ENCODE data around the gene FBXW11. TPM values are rescaled to one million over a fixed set of nuclear protein-coding genes. Genes with fewer than 3 reads are reported as not detected.

FBXW11 gene
- total and polyA plus RNA-seq, 2 of the 8 experiments (the other 6 are each of a cell fraction or from before 2014, with no cell fraction given), result 45.0 to 75.6 TPM

GRCh38 chr5:171934586-171934985 lies 71.9 kb downstream of the FBXW11 start:
- ChIA-PET CTCF (ENCODE audit: partially characterized antibody) (interaction anchor here (1.3 to 1.5 kb wide), 3 partner anchors 8 to 73 kb away, joined by 3 to 4 read pairs (median 4); no protein-coding TSS in a partner anchor), POLR2A (ENCODE audit: partially characterized antibody) (interaction anchor here (1.6 to 1.7 kb wide), 2 partner anchors 9 to 10 kb away, joined by 3 to 4 read pairs; no protein-coding TSS in a partner anchor)
- peaks cover 3 to 97% of the 10 kb centered on the region in 2 experiments; a peak in 3 of 4 replicates for H3K79me2 ChIP-seq (ENCODE audit: control insufficient read depth in 1 of 2, insufficient read depth in 2 of 2, low read length in 2 of 2)
- H3K79me1 ChIP-seq (ENCODE audit: low read depth, low read length), result peaks cover 5% of the 10 kb centered on the region
- no peak overlapping the region for H4K91ac ChIP-seq (replicated peaks; ENCODE audit: insufficient read length, low read length)
- no peak overlapping the region for H2AK5ac ChIP-seq (ENCODE audit: low read depth, low read length)
- no peak overlapping the region for H2BK120ac ChIP-seq (replicated peaks; ENCODE audit: low read depth, low read length)
- no peaks in the 10 kb centered on the region for H3K4me1 ChIP-seq (replicated peaks in 1 of 4; ENCODE audit: control insufficient read depth in 3 of 4, insufficient read depth in 4 of 4, low read length in 3 of 4)
- H4K5ac ChIP-seq (ENCODE audit: insufficient read length, low read depth, low read length), result no peak overlapping the region
- H3K27ac ChIP-seq (ENCODE audit: low read depth, low read length), result no peak overlapping the region
- no peak overlapping the region for H3K4me2 ChIP-seq (ENCODE audit: insufficient read depth in 1 of 2, low read depth in 2 of 2, low read length in 2 of 2)
- H3K18ac ChIP-seq (ENCODE audit: extremely low read depth, low read length), result no peak overlapping the region
- no peak overlapping the region for H2BK12ac ChIP-seq (ENCODE audit: low read depth, low read length)
- FAIRE-seq (no peak), DNase-seq (ENCODE audit: low read depth in 1 of 2, low spot score in 2 of 2) (no peak)
- H2AFZ ChIP-seq (ENCODE audit: low read length), result no peak overlapping the region
- H2BK5ac ChIP-seq (ENCODE audit: low read depth, low read length), result no peak overlapping the region
- no peaks in the 10 kb centered on the region; a peak in 1 of 4 replicates for H3K9me3 ChIP-seq (ENCODE audit: insufficient read depth in 2 of 2, low read depth in 1 of 2, low read length in 1 of 2)
- H3K9ac ChIP-seq (replicated peaks in 1 of 4; ENCODE audit: extremely low read depth in 1 of 4, low read depth in 3 of 4, low read length in 3 of 4), result no peak overlapping the region
- H3K56ac ChIP-seq (replicated peaks; ENCODE audit: insufficient read length, low read depth, low read length), result no peak overlapping the region
- no peak overlapping the region for H3K14ac ChIP-seq (ENCODE audit: insufficient read length)
- peaks cover 7 to 8% of the 10 kb centered on the region in 2 experiments for H4K20me1 ChIP-seq (replicated peaks in 1 of 2; ENCODE audit: control insufficient read depth in 1 of 2, insufficient read depth in 2 of 2, low read length in 2 of 2)
- H2BK15ac ChIP-seq (ENCODE audit: low read length), result no peak overlapping the region
- H4K8ac ChIP-seq (ENCODE audit: extremely low read depth, insufficient read depth, low read length), result no peak overlapping the region
- H3K36me3 ChIP-seq (ENCODE audit: control insufficient read depth in 2 of 4, insufficient read depth in 4 of 4, low read length in 3 of 4), result no peaks in the 10 kb centered on the region; a peak in 1 of 8 replicates
- 95% methylated on average over 5 of the region's 5 CpGs; no CpG with 5 or more reads in 1 of the 2 experiments for WGBS, 2 experiments (ENCODE audit: extremely low coverage in 1 of 2, insufficient coverage in 1 of 2, insufficient read length in 1 of 2, insufficient replicate concordance in 2 of 2, low coverage in 1 of 2, low lambda C conversion rate in 2 of 2, missing lambda C conversion rate in 1 of 2)
- H3K27me3 ChIP-seq (replicated peaks in 1 of 4; ENCODE audit: control insufficient read depth in 3 of 4, extremely low read depth in 1 of 4, insufficient read depth in 3 of 4, low read length in 3 of 4), result no peaks in the 10 kb centered on the region
- H3K23ac ChIP-seq (ENCODE audit: insufficient read length), result no peak overlapping the region
- no peaks in the 10 kb centered on the region for H3K23me2 ChIP-seq (ENCODE audit: low read depth, low read length)
- H2BK20ac ChIP-seq (ENCODE audit: low read length), result no peak overlapping the region
- no peak overlapping the region for H3K4ac ChIP-seq (replicated peaks; ENCODE audit: insufficient read length, low read depth, low read length)
- H3K4me3 ChIP-seq (ENCODE audit: extremely low read depth in 1 of 4, insufficient read depth in 2 of 4, low read depth in 3 of 4, low read length in 4 of 4), result no peak overlapping the region
- TF ChIP-seq RNF2 (IDR thresholded peaks at IDR 0.05; ENCODE audit: borderline replicate concordance, low read depth, low read length, missing control alignments, poor library complexity, severe bottlenecking), result no peak
- TF ChIP-seq JUND (IDR thresholded peaks at IDR 0.05; ENCODE audit: low read length), result no peak
- no peak for TF ChIP-seq HDAC2 (IDR thresholded peaks at IDR 0.05; ENCODE audit: borderline replicate concordance in 1 of 2, low read depth in 2 of 2, low read length in 2 of 2)
- TF ChIP-seq EGR1 (IDR thresholded peaks at IDR 0.05; ENCODE audit: borderline replicate concordance, low read depth, low read length), result no peak
- TF ChIP-seq SP4 (IDR thresholded peaks at IDR 0.05; ENCODE audit: low read length), result no peak
- no peak for TF ChIP-seq EZH2 (IDR thresholded peaks at IDR 0.05; ENCODE audit: low read depth, low read length, severe bottlenecking)
- no peak for TF ChIP-seq GABPA (IDR thresholded peaks at IDR 0.05; ENCODE audit: borderline replicate concordance, insufficient read depth, low read length)
- TF ChIP-seq FOSL1 (IDR thresholded peaks at IDR 0.05; ENCODE audit: insufficient read depth, low read depth, low read length), result no peak
- TF ChIP-seq MAFK (IDR thresholded peaks at IDR 0.05; ENCODE audit: low read depth, low read length), result no peak
- TF ChIP-seq POU5F1 (IDR thresholded peaks at IDR 0.05; ENCODE audit: low read depth, low read length), result no peak
- no peak for TF ChIP-seq CBX5 (IDR thresholded peaks at IDR 0.05; ENCODE audit: low read depth, low read length)
- TF ChIP-seq MAX (IDR thresholded peaks at IDR 0.05), result no peak
- TF ChIP-seq SIX5 (IDR thresholded peaks at IDR 0.05; ENCODE audit: low read depth, low read length), result no peak
- no peak for TF ChIP-seq KDM5A (IDR thresholded peaks at IDR 0.05; ENCODE audit: low read length)

All from H1 (cell line).